HG03378 (cell line): ENCODE measurements around the gene TYRP1.
"Not testable (repeated sequence)": the region's sequence is repeated elsewhere in the genome, so short reads cannot be mapped to it uniquely, and the experiment has no call there.

Experiments used
- ATAC-seq: cut with Tn5 transposase; IDR thresholded peaks from one replicate; pipeline ENCODE4 v1.9.1; 2021; ENCODE audit warnings: mild to moderate bottlenecking, moderate library complexity; ENCODE audit not compliant: unreplicated experiment

Gene TYRP1

GRCh38 chr9:12693141-12693540 lies at the start of gene TYRP1:
Gene TYRP1, plus strand, starts transcription at chr9:12693385. Its CDS starts 612 bp downstream, at chr9:12693997.
- no peak for ATAC-seq

- ATAC-seq: no peak
These were observed 49.5 kb upstream of the TYRP1 start for GRCh38 chr9:12643686-12644085.

- no peak for ATAC-seq
These were observed 44.3 kb upstream of the TYRP1 start for GRCh38 chr9:12648925-12649324.

GRCh38 chr9:12651125-12651524 lies 42.1 kb upstream of the TYRP1 start:
- ATAC-seq: no peak

- no peak for ATAC-seq
These were observed 40.2 kb upstream of the TYRP1 start for GRCh38 chr9:12652973-12653372.

- ATAC-seq: no peak
These were observed 36.4 kb upstream of the TYRP1 start for GRCh38 chr9:12656803-12657202.

- no peak for ATAC-seq
These were observed 36.0 kb upstream of the TYRP1 start for GRCh38 chr9:12657233-12657632.

GRCh38 chr9:12657998-12658397 lies 35.2 kb upstream of the TYRP1 start:
- no peak for ATAC-seq

- ATAC-seq: no peak
These were observed 34.5 kb upstream of the TYRP1 start for GRCh38 chr9:12658531-12659209.

GRCh38 chr9:12659220-12659619 lies 34.0 kb upstream of the TYRP1 start:
- no peak for ATAC-seq

GRCh38 chr9:12666813-12667212 lies 26.4 kb upstream of the TYRP1 start:
- no peak for ATAC-seq

GRCh38 chr9:12667892-12668291 lies 25.3 kb upstream of the TYRP1 start:
- ATAC-seq: no peak

- ATAC-seq: no peak
These were observed 23.2 kb upstream of the TYRP1 start for GRCh38 chr9:12670006-12670405.

GRCh38 chr9:12674961-12675360 lies 18.2 kb upstream of the TYRP1 start:
- ATAC-seq: no peak

GRCh38 chr9:12677462-12678126 lies 15.6 kb upstream of the TYRP1 start:
- not testable (repeated sequence) for ATAC-seq

GRCh38 chr9:12680341-12680740 lies 12.8 kb upstream of the TYRP1 start:
- no peak for ATAC-seq

GRCh38 chr9:12680757-12681156 lies 12.4 kb upstream of the TYRP1 start:
- no peak for ATAC-seq

GRCh38 chr9:12681620-12682019 lies 11.6 kb upstream of the TYRP1 start:
- ATAC-seq: no peak

GRCh38 chr9:12684974-12685373 lies 8.2 kb upstream of the TYRP1 start:
- no peak for ATAC-seq

- ATAC-seq: no peak
These were observed 4.0 kb upstream of the TYRP1 start for GRCh38 chr9:12689233-12689632.

- ATAC-seq: no peak
These were observed 828 bp downstream of the TYRP1 start for GRCh38 chr9:12694013-12694412.

GRCh38 chr9:12695474-12695873 lies 2.3 kb downstream of the TYRP1 start:
- ATAC-seq: no peak
